Heart right ventricle (tissue), 16 donors: Measurements from ENCODE around the gene REM2. TPM values are rescaled to one million over a fixed set of nuclear protein-coding genes. Genes with fewer than 3 reads are reported as not detected.

ENCODE experiments used
- ATAC-seq, 8 donors: fragments of 200-7000 bp; cut with Tn5 transposase; one replicate each; pipeline ENCODE4 v1.9.1; 2020; ENCODE audit warnings: mild to moderate bottlenecking in 8 of 8, moderate library complexity in 8 of 8, moderate number of reproducible peaks in 1 of 8
- DNase-seq, 2 donors: peaks; one replicate each; pipeline ENCODE4 v3.0.0-alpha.2; 2020
- H3K27ac ChIP-seq, 10 donors: fragments of 200-600 bp; sonication (generic) in 2 of 10; one replicate each; pipeline versions ENCODE4 v1.5.0 to v1.8.0; 2020 to 2022; ENCODE audit warnings: mild to moderate bottlenecking in 3 of 10
- H3K27me3 ChIP-seq, 7 donors: fragments of 200-600 bp; one replicate each; pipeline ENCODE4 v1.8.0; 2021 to 2022; ENCODE audit warnings: mild to moderate bottlenecking in 2 of 7
- H3K36me3 ChIP-seq, 9 donors: fragments of 200-600 bp; sonication (generic) in 1 of 9; one replicate each; pipeline versions ENCODE4 v1.5.0 to v1.8.0; 2020 to 2022; ENCODE audit warnings: mild to moderate bottlenecking in 2 of 9
- H3K4me1 ChIP-seq, 9 donors: fragments of 200-600 bp; sonication (generic) in 1 of 9; one replicate each; pipeline versions ENCODE4 v1.5.0 to v1.8.0; 2020 to 2022; ENCODE audit warnings: mild to moderate bottlenecking in 4 of 9
- H3K4me3 ChIP-seq, 10 donors: fragments of 200-600 bp; sonication (generic) in 2 of 10; one replicate each; pipeline versions ENCODE4 v1.5.0 to v1.8.0; 2020 to 2022; ENCODE audit warnings: mild to moderate bottlenecking in 7 of 10, moderate library complexity in 2 of 10
- H3K9me3 ChIP-seq, 11 donors: fragments of 200-600 bp in 10 of 11; sonication (generic) in 2 of 11; one replicate each; pipeline versions ENCODE4 v1.5.0 to v1.8.0; 2013 to 2022; ENCODE audit warnings: mild to moderate bottlenecking in 2 of 11, control low read depth in 1 of 11, moderate library complexity in 1 of 11
- WGBS, 2 donors: extraction: QIAGEN DNeasy Blood & Tissue Kit; methylation state at CpG; one replicate each; pipeline ENCODE4 v1.1.7; 2013; ENCODE audit warnings: inconsistent platforms in 1 of 2; 5-methylcytosine and 5-hydroxymethylcytosine counted together
- intact Hi-C, 10 donors: fragments of 100-400 bp; cut with DNase I; formaldehyde crosslinking; loops; one replicate each; pipeline versions ENCODE4 v1.11.1 to v1.14.2; 2022
- polyA plus RNA-seq, 2 donors: library from polyadenylated mRNA; stranded (reverse); fragments of 200-250 nt; gene quantifications; one replicate each; pipeline ENCODE4 v1.2.3, GENCODE V29; 2013
- total RNA-seq, 10 donors: library from RNA; stranded (reverse); fragmentation: NEBNext Ultra II Directional in 3 of 10; extraction: Animal tissue kit (Norgen Biotek cat#: 25700) in 3 of 10; gene quantifications; one replicate each; pipeline versions ENCODE4 v1.2.1 to v1.2.4, GENCODE V29; 2021 to 2023
- TF ChIP-seq, protein P1 (sequence below), 9 donors: fragments of 200-600 bp; sonication (generic) in 2 of 9; IDR thresholded peaks; one replicate each; pipeline versions ENCODE4 v1.5.0 to v1.8.0; 2021 to 2022; ENCODE audit warnings: antibody characterized with exemption in 9 of 9, mild to moderate bottlenecking in 5 of 9, moderate library complexity in 1 of 9
- donor health status: Arrhythmogenic right ventricular cardiomyopathy.
- donor health status: ischemic (EF 13 %, LVEDD 7.1; RV severe dilation, severe dysfunction).
- donor health status: healthy with polysubstance abuse.
- donor health status: DM: no; HTN: yes; CAD: no.
- donor health status: DM: no; HTN: no; CAD: no.
- donor health status: ischemic (EF 25% LVEDD 6.9; RV normal size, moderate dysfunction).
- donor health status: ischemic (EF 25% LVEDD 5.7; RV mildly dilated, moderate dysfunction).
- donor health status: healthy.
- donor health status: DM: yes; HTN: yes; CAD: no.
- donor health status: Ischemic cardiomyopathy.
- donor health status: ischemic (EF 35%, LVEDD 5.7; RV mildly dilated, moderate dysfunction).
- donor health status: nonischemic (EF 11% LVEDD 7.7; RV severe dilation, severe dysfunction).
- donor health status: DM: yes; HTN: yes; CAD: no.
- donor health status: PGD.
- donor health status: ischemic (EF 29% LVEDD 5.4; RV normal size, mild dysfunction).
- donor health status: nonischemic (EF 23%, LVEDD 6.1; RV moderate dilation, normal function).

REM2 gene
- total and polyA plus RNA-seq, 12 donors, result 0.07 to 0.25 (median 0.18) TPM; not detected in 6

DNA sequence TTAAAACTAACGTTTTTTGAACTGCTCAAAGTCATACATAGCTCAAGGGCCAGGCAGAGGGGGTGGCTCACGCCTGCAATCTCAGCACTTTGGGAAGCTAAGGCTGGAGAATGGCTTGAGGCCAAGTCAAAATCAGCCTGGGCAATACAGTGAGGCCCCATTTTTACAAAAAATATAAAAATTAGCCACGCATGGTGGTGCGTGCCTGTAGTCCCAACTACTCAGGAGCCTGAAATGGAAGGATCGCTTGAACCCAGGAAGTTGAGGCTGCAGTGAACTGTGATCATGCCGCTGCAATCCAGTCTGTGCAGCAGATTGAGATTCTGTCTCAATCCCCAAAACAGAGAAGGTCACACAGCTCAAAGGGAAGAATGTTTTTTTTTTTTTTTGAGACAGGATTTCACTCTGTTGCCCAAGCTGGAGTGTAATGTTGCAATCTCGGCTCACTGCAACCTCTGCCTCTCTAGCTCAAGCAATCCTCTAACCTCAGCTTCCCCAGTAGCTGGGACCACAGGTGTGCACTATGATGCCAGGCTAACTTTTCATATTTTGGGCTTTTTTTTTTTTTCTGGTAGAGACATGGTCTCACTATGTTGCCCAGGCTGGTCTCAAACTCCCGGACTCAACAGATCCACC, 33.0 kb downstream of the REM2 start:
- Histone ChIP-seq H3K27me3 (no peaks in the 10 kb centered on the region), H3K9me3 (no peaks in the 10 kb centered on the region), H3K27ac (peak overlapping the region in 3 of 10 donors; percentile 0 to 67 (median 44)), H3K4me1 (peaks cover 7 to 46% (median 37%) of the 10 kb centered on the region in 9 donors), H3K4me3 (no peak overlapping the region), H3K36me3 (peaks cover 0 to 57% (median 6%) of the 10 kb centered on the region in 9 donors)
- no peak for DNase-seq
- no peak for ATAC-seq
- TF ChIP-seq, protein P1, sequence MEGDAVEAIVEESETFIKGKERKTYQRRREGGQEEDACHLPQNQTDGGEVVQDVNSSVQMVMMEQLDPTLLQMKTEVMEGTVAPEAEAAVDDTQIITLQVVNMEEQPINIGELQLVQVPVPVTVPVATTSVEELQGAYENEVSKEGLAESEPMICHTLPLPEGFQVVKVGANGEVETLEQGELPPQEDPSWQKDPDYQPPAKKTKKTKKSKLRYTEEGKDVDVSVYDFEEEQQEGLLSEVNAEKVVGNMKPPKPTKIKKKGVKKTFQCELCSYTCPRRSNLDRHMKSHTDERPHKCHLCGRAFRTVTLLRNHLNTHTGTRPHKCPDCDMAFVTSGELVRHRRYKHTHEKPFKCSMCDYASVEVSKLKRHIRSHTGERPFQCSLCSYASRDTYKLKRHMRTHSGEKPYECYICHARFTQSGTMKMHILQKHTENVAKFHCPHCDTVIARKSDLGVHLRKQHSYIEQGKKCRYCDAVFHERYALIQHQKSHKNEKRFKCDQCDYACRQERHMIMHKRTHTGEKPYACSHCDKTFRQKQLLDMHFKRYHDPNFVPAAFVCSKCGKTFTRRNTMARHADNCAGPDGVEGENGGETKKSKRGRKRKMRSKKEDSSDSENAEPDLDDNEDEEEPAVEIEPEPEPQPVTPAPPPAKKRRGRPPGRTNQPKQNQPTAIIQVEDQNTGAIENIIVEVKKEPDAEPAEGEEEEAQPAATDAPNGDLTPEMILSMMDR (IDR thresholded peaks at IDR 0.05), result no peak
- WGBS, 2 donors, result 84 to 87% methylated on average over 8 of the region's 8 CpGs
- intact Hi-C loops, result loop anchor here in 2 of 10 donors (5.0 kb wide), 2 partner anchors 44 to 89 kb away; partner anchors contain the start of genes LRP10 (in 2 of the 2) and MRPL52 (in 1 of the 2)

DNA sequence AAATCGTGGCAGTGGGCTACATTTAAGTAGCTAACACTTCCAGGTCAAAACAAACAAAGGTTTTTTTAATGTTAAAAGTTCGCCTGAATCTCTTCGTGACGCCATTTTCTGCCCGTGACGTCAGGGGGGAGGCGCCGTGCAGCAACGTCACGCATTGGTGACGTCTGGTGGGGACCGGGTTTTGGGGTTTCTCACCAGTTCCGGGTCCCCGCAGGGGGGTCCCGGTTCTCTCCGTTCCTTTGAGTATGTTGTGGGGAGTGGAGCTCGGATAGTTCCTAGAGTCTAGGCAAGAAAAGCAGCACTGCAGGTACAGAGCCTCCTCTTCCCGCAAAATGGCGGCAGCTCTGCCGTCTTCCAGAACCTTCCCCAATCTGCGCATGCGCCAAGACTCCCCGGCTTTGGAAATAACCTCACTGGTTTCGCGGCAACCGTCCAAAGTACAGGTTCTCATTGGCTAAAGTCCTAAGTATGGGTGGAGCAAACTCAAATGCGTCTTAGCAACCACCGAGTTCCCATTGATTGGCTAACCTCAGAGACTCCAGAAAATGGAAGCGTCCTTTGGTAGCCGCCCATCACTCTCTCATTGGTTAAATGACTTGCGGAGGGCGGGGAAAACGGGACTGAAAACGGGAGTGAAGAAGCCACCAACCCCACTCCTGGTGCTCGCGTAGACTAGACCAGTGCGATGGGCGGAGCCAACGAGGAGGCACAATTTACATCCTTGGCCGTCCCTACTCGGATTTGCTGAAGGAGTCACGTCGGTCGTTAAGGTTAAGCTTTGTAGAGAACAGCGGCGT, 36.0 kb downstream of the REM2 start, which contains the start of gene RBM23:
Gene RBM23 (minus strand): TSS at position 346 of the 797 bp plus-strand sequence.
- Histone ChIP-seq H3K27me3 (no peaks in the 10 kb centered on the region), H3K36me3 (peaks cover 0 to 63% (median 26%) of the 10 kb centered on the region in 9 donors), H3K4me3 (peak within 1 kb of the TSS; percentile 58 to 97 (median 80)), H3K4me1 (peaks cover 7 to 52% (median 35%) of the 10 kb centered on the region in 9 donors), H3K9me3 (no peaks in the 10 kb centered on the region), H3K27ac (peak within 1 kb of the TSS; percentile 91 to 99 (median 97))
- TF ChIP-seq, protein P1 (IDR thresholded peaks at IDR 0.05), result peak in 1 of 9 donors; percentile 9
- intact Hi-C loops, result loop anchor here in 3 of 10 donors (1.0 to 5.0 kb wide), 3 partner anchors 10 to 92 kb away; partner anchors contain the start of genes LRP10 (in 2 of the 3), PRMT5 (in 2 of the 3) and MRPL52 (in 1 of the 3)
- WGBS, 2 donors, result 0% methylated on average over 46 of the region's 46 CpGs
- peak; percentile 99 to 100 for DNase-seq
- peak; percentile 91 to 97 (median 95) for ATAC-seq

DNA sequence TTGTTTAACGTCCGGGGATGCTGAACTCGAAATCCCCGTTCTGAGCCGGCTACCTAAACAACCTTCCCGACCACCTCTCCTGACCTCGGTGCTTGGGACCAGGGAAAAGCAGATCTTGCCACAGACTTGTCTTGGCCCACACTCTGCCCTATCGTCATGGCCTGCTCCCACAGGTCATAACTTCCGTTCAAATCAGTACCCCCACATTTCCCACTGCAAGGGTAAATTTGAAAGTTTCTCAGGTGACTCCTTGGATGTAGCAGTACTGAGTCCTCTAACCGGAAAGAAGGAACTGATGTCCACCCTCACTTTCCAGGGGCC, 36.5 kb downstream of the REM2 start:
- intact Hi-C loops, result loop anchor here in 3 of 10 donors (1.0 to 5.0 kb wide), 3 partner anchors 10 to 92 kb away; partner anchors contain the start of genes LRP10 (in 2 of the 3), PRMT5 (in 2 of the 3) and MRPL52 (in 1 of the 3)

More for the DNA sequence above, 36.5 kb downstream of the REM2 start:
- H3K27ac ChIP-seq, result peak overlapping the region; percentile 14 to 99 (median 94)
- H3K9me3 ChIP-seq, result no peaks in the 10 kb centered on the region
- TF ChIP-seq, protein P1 (IDR thresholded peaks at IDR 0.05), result no peak
- H3K36me3 ChIP-seq, result peaks cover 0 to 64% (median 31%) of the 10 kb centered on the region in 9 donors
- peak in 4 of 8 donors; percentile 1 to 19 (median 9) for ATAC-seq
- peaks cover 7 to 50% (median 35%) of the 10 kb centered on the region in 9 donors for H3K4me1 ChIP-seq
- WGBS, 2 donors, result 7 to 10% methylated on average over 10 of the region's 10 CpGs
- DNase-seq, result no peak
- H3K27me3 ChIP-seq, result no peaks in the 10 kb centered on the region
- peak overlapping the region in 9 of 10 donors; percentile 31 to 93 (median 77) for H3K4me3 ChIP-seq
